CD4-positive, alpha-beta T cell treated with Interleukin-2 at 100 ng/mL for 4 hours (primary cell): ENCODE results near the gene RCOR2.

Experiments used
- DNase-seq: peaks from one replicate; pipeline ENCODE4 v3.0.0-alpha.2; 2020; ENCODE audit warnings: low spot score

RCOR2 gene

GRCh38 chr11:63922673-63923192, 5.8 kb upstream of the RCOR2 start:
- DNase-seq = no peak

GRCh38 chr11:63920939-63921417, 4.0 kb upstream of the RCOR2 start:
- DNase-seq = peak; percentile 20

GRCh38 chr11:63920126-63920938, 3.4 kb upstream of the RCOR2 start:
- no peak for DNase-seq

GRCh38 chr11:63919267-63920125, 2.5 kb upstream of the RCOR2 start:
- DNase-seq = no peak

- DNase-seq = no peak
These were observed 1.7 kb upstream of the RCOR2 start for GRCh38 chr11:63918507-63919191.

GRCh38 chr11:63917692-63918506, 935 bp upstream of the RCOR2 start:
- peak; percentile 22 for DNase-seq

- DNase-seq = no peak
These were observed 765 bp downstream of the RCOR2 start for GRCh38 chr11:63915961-63916836.

- no peak for DNase-seq
These were observed 1.9 kb downstream of the RCOR2 start for GRCh38 chr11:63914896-63915691.

GRCh38 chr11:63913866-63914830, 2.8 kb downstream of the RCOR2 start:
- DNase-seq = no peak

GRCh38 chr11:63912678-63913077, 4.3 kb downstream of the RCOR2 start:
- no peak for DNase-seq

- DNase-seq = no peak
These were observed 5.1 kb downstream of the RCOR2 start for GRCh38 chr11:63911876-63912275.

GRCh38 chr11:63911440-63911839, 5.5 kb downstream of the RCOR2 start:
- DNase-seq = no peak

GRCh38 chr11:63910675-63911074, 6.3 kb downstream of the RCOR2 start:
- DNase-seq = no peak

GRCh38 chr11:63909591-63910506, 7.1 kb downstream of the RCOR2 start:
- no peak for DNase-seq

GRCh38 chr11:63908631-63909401, 8.1 kb downstream of the RCOR2 start:
- no peak for DNase-seq

- no peak for DNase-seq
These were observed 9.0 kb downstream of the RCOR2 start for GRCh38 chr11:63907808-63908530.
